HEK293 (cell line): ENCODE data around the gene METTL25.

Source experiments
- CTCF ChIP-seq: fragments of 450-650 bp; formaldehyde crosslinking; IDR thresholded peaks from 2 replicates; pipeline ENCODE4 v1.5.1; 2016; ENCODE audit warnings: missing biosample characterization, missing genetic modification characterization
- GLI4 ChIP-seq: fragments of 450-650 bp; formaldehyde crosslinking; IDR thresholded peaks from 2 replicates; pipeline ENCODE4 v1.5.1; 2016; ENCODE audit warnings: missing biosample characterization, missing genetic modification characterization
- GLIS2 ChIP-seq: fragments of 450-650 bp; formaldehyde crosslinking; IDR thresholded peaks from 2 replicates; pipeline ENCODE4 v1.5.1; 2016; ENCODE audit warnings: missing biosample characterization, missing genetic modification characterization
- KLF17 ChIP-seq: fragments of 450-650 bp; formaldehyde crosslinking; IDR thresholded peaks from 2 replicates; pipeline ENCODE4 v1.5.1; 2016; ENCODE audit warnings: missing biosample characterization, missing genetic modification characterization
- PATZ1 ChIP-seq: fragments of 450-650 bp; formaldehyde crosslinking; IDR thresholded peaks from 2 replicates; pipeline ENCODE4 v1.5.1; 2016; ENCODE audit warnings: missing biosample characterization, missing genetic modification characterization
- PRDM1 ChIP-seq: fragments of 450-650 bp; formaldehyde crosslinking; IDR thresholded peaks from 2 replicates; pipeline ENCODE4; 2016; ENCODE audit warnings: missing biosample characterization, missing genetic modification characterization
- TRIM28 ChIP-seq: IDR thresholded peaks from 2 replicates; pipeline ENCODE4 v1.6.1; 2011; ENCODE audit warnings: low read length, control low read depth, borderline replicate concordance
- YY1 ChIP-seq: fragments of 450-650 bp; formaldehyde crosslinking; IDR thresholded peaks from 2 replicates; pipeline ENCODE4 v1.5.1; 2018; ENCODE audit warnings: missing biosample characterization, missing genetic modification characterization
- ZEB2 ChIP-seq: fragments of 450-650 bp; formaldehyde crosslinking; IDR thresholded peaks from 2 replicates; pipeline ENCODE4 v1.5.1; 2016; ENCODE audit warnings: missing biosample characterization, missing genetic modification characterization
- ZNF121 ChIP-seq: fragments of 450-650 bp; formaldehyde crosslinking; IDR thresholded peaks from 2 replicates; pipeline ENCODE4 v1.5.1; 2016; ENCODE audit warnings: missing biosample characterization, missing genetic modification characterization
- ZNF510 ChIP-seq: fragments of 450-650 bp; formaldehyde crosslinking; IDR thresholded peaks from 2 replicates; pipeline ENCODE4 v1.5.1; 2018; ENCODE audit warnings: mild to moderate bottlenecking, missing genetic modification characterization, missing biosample characterization; ENCODE audit not compliant: insufficient replicate concordance
- ZNF610 ChIP-seq: fragments of 450-650 bp; formaldehyde crosslinking; IDR thresholded peaks from 2 replicates; pipeline ENCODE4 v1.5.1; 2016; ENCODE audit warnings: missing biosample characterization, missing genetic modification characterization, borderline replicate concordance
- ZNF664 ChIP-seq: fragments of 450-650 bp; formaldehyde crosslinking; IDR thresholded peaks from 2 replicates; pipeline ENCODE4 v1.5.1; 2016; ENCODE audit warnings: missing biosample characterization, missing genetic modification characterization
- ZNF768 ChIP-seq: fragments of 450-650 bp; formaldehyde crosslinking; IDR thresholded peaks from 2 replicates; pipeline ENCODE4 v1.5.1; 2018; ENCODE audit warnings: missing biosample characterization, mild to moderate bottlenecking, missing genetic modification characterization

GRCh38 chr12:82327861-82328260 lies 30.5 kb upstream of the METTL25 start:
- no peak for TF ChIP-seq ZNF510 (tag by site-specific recombination)
- no peak for TF ChIP-seq ZNF610 (tag by site-specific recombination)
- TF ChIP-seq CTCF (tag by site-specific recombination): no peak
- TF ChIP-seq GLIS2 (tag by site-specific recombination): no peak
- no peak for TF ChIP-seq KLF17 (tag by site-specific recombination)
- TF ChIP-seq ZNF664 (tag by site-specific recombination): no peak
- TF ChIP-seq GLI4 (tag by site-specific recombination): no peak
- TF ChIP-seq ZNF768 (tag by site-specific recombination): no peak
- no peak for TF ChIP-seq PATZ1
- no peak for TF ChIP-seq TRIM28
- TF ChIP-seq ZEB2 (tag by site-specific recombination): no peak
- no peak for TF ChIP-seq PRDM1 (tag by site-specific recombination)
- TF ChIP-seq YY1 (tag by site-specific recombination): no peak
- no peak for TF ChIP-seq ZNF121 (tag by site-specific recombination)
